SK-N-SH (cell line): Measurements from ENCODE around the gene OR4K2. TPM values are rescaled to one million over a fixed set of nuclear protein-coding genes. Genes with fewer than 3 reads are reported as not detected.

Experiments
- CTCF ChIA-PET: fragments of 300-600, 350-600 bp; formaldehyde crosslinking; extraction: SDS; loops from one replicate; lab custom pipeline; 2021; lab: Yijun Ruan, JAX
- POLR2A ChIA-PET: fragments of 350-600 bp; sonication (Branson Sonifier 250); formaldehyde crosslinking; extraction: SDS; loops from one replicate; lab custom pipeline; 2020; ENCODE audit warnings: antibody characterized with exemption, inconsistent platforms; lab: Yijun Ruan, JAX
- DNase-seq: peaks from one replicate; pipeline ENCODE4 v3.0.0; 2012
- H2AFZ ChIP-seq: fragments of 200-600 bp; sonication (generic); 2 replicates; pipeline ENCODE4 v1.8.1; 2016; ENCODE audit warnings: antibody characterized with exemption, mild to moderate bottlenecking, low read depth
- H3F3A ChIP-seq: fragments of 200-600 bp; sonication (generic); replicated peaks from 2 replicates; pipeline ENCODE3; 2016; ENCODE audit warnings: antibody characterized with exemption, mild to moderate bottlenecking; ENCODE audit not compliant: insufficient read depth
- H3K27ac ChIP-seq, 2 experiments: fragments of 200-500 bp in 1 of 2; fragments of 200-600 bp in 1 of 2; sonication (Bioruptor generic) in 1 of 2; sonication (generic), shearing (Covaris generic) in 1 of 2; 2 replicates each; pipeline versions ENCODE4 v1.5.1 to v1.6.1; 2014 to 2016; ENCODE audit warnings: low read depth in 2 of 2, inconsistent platforms in 1 of 2, low read length in 1 of 2, mild to moderate bottlenecking in 1 of 2, mixed read lengths in 1 of 2
- H3K27me3 ChIP-seq: fragments of 200-600 bp; sonication (generic), shearing (Covaris generic); 2 replicates; pipeline ENCODE4 v1.6.1; 2016; ENCODE audit warnings: mixed run types; ENCODE audit not compliant: insufficient read depth
- H3K36me3 ChIP-seq, 2 experiments: fragments of 200-500 bp in 1 of 2; fragments of 200-600 bp in 1 of 2; sonication (Bioruptor generic) in 1 of 2; sonication (generic) in 1 of 2; replicated peaks in 1 of 2; 2 replicates each; pipeline versions ENCODE3 to v1.5.1; 2014 to 2016; ENCODE audit warnings: low read length in 1 of 2, mild to moderate bottlenecking in 1 of 2; ENCODE audit not compliant: insufficient read depth in 2 of 2, control insufficient read depth in 1 of 2
- H3K4me1 ChIP-seq, 2 experiments: fragments of 200-500 bp in 1 of 2; fragments of 200-600 bp in 1 of 2; sonication (Bioruptor generic) in 1 of 2; sonication (generic), shearing (Covaris generic) in 1 of 2; 2 replicates each; pipeline versions ENCODE4 v1.5.1 to v1.6.1; 2014 to 2016; ENCODE audit warnings: low read depth in 1 of 2, low read length in 1 of 2, mixed run types in 1 of 2; ENCODE audit not compliant: insufficient read depth in 2 of 2, control insufficient read depth in 1 of 2
- H3K4me2 ChIP-seq: fragments of 200-600 bp; sonication (generic), shearing (Covaris generic); 2 replicates; pipeline ENCODE4 v1.6.1; 2017; ENCODE audit warnings: mixed run types
- H3K4me3 ChIP-seq, 2 experiments: fragments of 200-500 bp in 1 of 2; fragments of 200-600 bp in 1 of 2; sonication (Bioruptor generic) in 1 of 2; sonication (generic), shearing (Covaris generic) in 1 of 2; 2 replicates each; pipeline versions ENCODE4 v1.5.1 to v1.8.1; 2014 to 2016; ENCODE audit warnings: low read depth in 2 of 2, inconsistent platforms in 1 of 2, low read length in 1 of 2, mild to moderate bottlenecking in 1 of 2, mixed read lengths in 1 of 2, moderate library complexity in 1 of 2
- H3K79me2 ChIP-seq: fragments of 200-600 bp; sonication (generic); 2 replicates; pipeline ENCODE4 v1.8.1; 2017; ENCODE audit warnings: mild to moderate bottlenecking; ENCODE audit not compliant: insufficient read depth
- H3K9ac ChIP-seq: fragments of 200-600 bp; sonication (generic); 2 replicates; pipeline ENCODE4 v1.6.1; 2017; ENCODE audit warnings: mixed run types
- H3K9me2 ChIP-seq: fragments of 200-600 bp; sonication (generic); 2 replicates; pipeline ENCODE4 v1.6.1; 2017; ENCODE audit warnings: mixed run types
- H3K9me3 ChIP-seq: fragments of 200-600 bp; sonication (generic); 2 replicates; pipeline ENCODE4 v1.6.1; 2017; ENCODE audit warnings: mixed run types, mild to moderate bottlenecking, moderate library complexity
- H4K20me1 ChIP-seq: fragments of 200-600 bp; sonication (generic); 2 replicates; pipeline ENCODE4 v1.6.1; 2017; ENCODE audit warnings: mild to moderate bottlenecking, mixed run types; ENCODE audit not compliant: insufficient read depth
- EP300 ChIP-seq, 2 experiments: IDR thresholded peaks; 2 replicates each; pipeline versions ENCODE4 v1.4.0 to v1.6.1; 2012; ENCODE audit warnings: borderline replicate concordance in 1 of 2, low read depth in 1 of 2, low read length in 1 of 2
- FOSL2 ChIP-seq: IDR thresholded peaks from 2 replicates; pipeline ENCODE4 v1.4.0; 2012; ENCODE audit warnings: low read depth, mild to moderate bottlenecking, moderate library complexity, borderline replicate concordance
- FOXM1 ChIP-seq: IDR thresholded peaks from 2 replicates; pipeline ENCODE4 v1.4.0; 2012; ENCODE audit warnings: low read depth, mild to moderate bottlenecking
- GABPA ChIP-seq: IDR thresholded peaks from 2 replicates; pipeline ENCODE4 v1.4.0; 2012; ENCODE audit warnings: low read depth, mild to moderate bottlenecking
- MXI1 ChIP-seq: IDR thresholded peaks from 2 replicates; pipeline ENCODE4 v1.6.1; 2012; ENCODE audit warnings: mild to moderate bottlenecking, low read depth, low read length, improper control_type of control experiment
- NFIC ChIP-seq: IDR thresholded peaks from 2 replicates; pipeline ENCODE4 v1.4.0; 2012; ENCODE audit warnings: borderline replicate concordance
- NRF1 ChIP-seq: IDR thresholded peaks from 2 replicates; pipeline ENCODE4 v1.6.1; 2012; ENCODE audit warnings: low read depth, mild to moderate bottlenecking, low read length
- POLR2AphosphoS5 ChIP-seq: IDR thresholded peaks from 2 replicates; pipeline ENCODE4 v1.6.1; 2012; ENCODE audit warnings: low read depth, low read length
- RAD21 ChIP-seq: IDR thresholded peaks from 2 replicates; pipeline ENCODE4 v1.6.1; 2012; ENCODE audit warnings: mild to moderate bottlenecking, low read length
- SIN3A ChIP-seq: IDR thresholded peaks from 2 replicates; pipeline ENCODE4 v1.6.1; 2012; ENCODE audit warnings: low read depth, mild to moderate bottlenecking, low read length, moderate library complexity, borderline replicate concordance
- TAF1 ChIP-seq: IDR thresholded peaks from 2 replicates; pipeline ENCODE4 v1.6.1; 2012; ENCODE audit warnings: low read depth, mild to moderate bottlenecking, low read length, moderate library complexity, borderline replicate concordance
- TCF12 ChIP-seq: IDR thresholded peaks from 2 replicates; pipeline ENCODE4 v1.4.0; 2012
- ZBTB33 ChIP-seq: IDR thresholded peaks from 2 replicates; pipeline ENCODE4 v1.4.0; 2012; ENCODE audit warnings: low read depth, borderline replicate concordance
- WGBS: methylation state at CpG from one replicate; pipeline ENCODE4 v1.1.6; 2017; ENCODE audit warnings: low lambda C conversion rate; 5-methylcytosine and 5-hydroxymethylcytosine counted together
- polyA plus RNA-seq, 3 experiments: library from polyadenylated mRNA; depleted of rRNA; stranded (reverse); fragments of >200 nt; gene quantifications; 2 replicates each; pipeline ENCODE4 v1.2.3, GENCODE V29; 2012
- TF ChIP-seq, protein P1 (sequence below): IDR thresholded peaks from 2 replicates; pipeline ENCODE4; 2012
- TF ChIP-seq, protein P2 (sequence below): fragments of 200-600 bp; sonication (generic); IDR thresholded peaks from 2 replicates; pipeline ENCODE4 v1.6.1; 2017; ENCODE audit warnings: antibody characterized with exemption, mild to moderate bottlenecking, moderate library complexity
- TF ChIP-seq, protein P3 (sequence below): fragments of 150-350 bp; IDR thresholded peaks from 2 replicates; pipeline ENCODE4 v1.6.1; 2016; ENCODE audit warnings: mild to moderate bottlenecking, low read depth, low read length

OR4K2 gene
- polyA plus RNA-seq, 1 of the 3 experiments (the other 2 are of a cell fraction): not detected

DNA sequence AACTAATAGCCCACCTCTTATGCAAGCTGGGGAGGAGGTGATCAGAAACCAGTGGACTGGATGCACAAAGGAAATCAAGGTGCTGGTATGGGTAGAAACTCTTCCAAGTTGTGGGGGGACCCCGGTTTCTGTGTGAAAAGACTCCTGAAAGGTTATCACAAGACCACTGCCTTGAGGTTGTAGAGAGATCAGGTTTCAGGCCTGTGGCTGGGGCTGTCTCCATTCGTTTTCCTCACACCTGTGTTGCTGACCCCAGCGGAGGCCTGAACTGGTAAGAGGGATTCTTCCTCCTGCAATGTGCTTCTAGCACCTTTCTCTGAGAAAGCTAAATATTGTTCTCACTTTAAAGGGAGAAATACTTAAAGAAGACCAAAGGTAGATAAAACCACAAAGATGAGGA, 36.2 kb downstream of the OR4K2 start:
- Histone ChIP-seq H3K4me3 (no peak overlapping the region), H3K27me3 (no peaks in the 10 kb centered on the region), H3F3A (no peaks in the 10 kb centered on the region), H3K79me2 (no peaks in the 10 kb centered on the region), H3K9ac (no peak overlapping the region), H3K27ac (no peak overlapping the region), H3K36me3 (no peaks in the 10 kb centered on the region), H4K20me1 (no peaks in the 10 kb centered on the region), H3K4me2 (no peak overlapping the region), H3K9me2 (no peaks in the 10 kb centered on the region), H3K4me1 (no peaks in the 10 kb centered on the region), H2AFZ (no peak overlapping the region), H3K9me3 (no peaks in the 10 kb centered on the region)
- WGBS: 2% methylated on average over 3 of the region's 3 CpGs
- TF ChIP-seq GABPA (no peak), TCF12 (no peak), RAD21 (no peak), FOXM1 (no peak), FOSL2 (no peak)
- TF ChIP-seq, protein P1, sequence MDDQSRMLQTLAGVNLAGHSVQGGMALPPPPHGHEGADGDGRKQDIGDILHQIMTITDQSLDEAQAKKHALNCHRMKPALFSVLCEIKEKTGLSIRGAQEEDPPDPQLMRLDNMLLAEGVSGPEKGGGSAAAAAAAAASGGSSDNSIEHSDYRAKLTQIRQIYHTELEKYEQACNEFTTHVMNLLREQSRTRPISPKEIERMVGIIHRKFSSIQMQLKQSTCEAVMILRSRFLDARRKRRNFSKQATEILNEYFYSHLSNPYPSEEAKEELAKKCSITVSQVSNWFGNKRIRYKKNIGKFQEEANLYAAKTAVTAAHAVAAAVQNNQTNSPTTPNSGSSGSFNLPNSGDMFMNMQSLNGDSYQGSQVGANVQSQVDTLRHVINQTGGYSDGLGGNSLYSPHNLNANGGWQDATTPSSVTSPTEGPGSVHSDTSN: no peak
- ChIA-PET POLR2A (no interaction called here), CTCF (no interaction called here)
- DNase-seq: no peak

DNA sequence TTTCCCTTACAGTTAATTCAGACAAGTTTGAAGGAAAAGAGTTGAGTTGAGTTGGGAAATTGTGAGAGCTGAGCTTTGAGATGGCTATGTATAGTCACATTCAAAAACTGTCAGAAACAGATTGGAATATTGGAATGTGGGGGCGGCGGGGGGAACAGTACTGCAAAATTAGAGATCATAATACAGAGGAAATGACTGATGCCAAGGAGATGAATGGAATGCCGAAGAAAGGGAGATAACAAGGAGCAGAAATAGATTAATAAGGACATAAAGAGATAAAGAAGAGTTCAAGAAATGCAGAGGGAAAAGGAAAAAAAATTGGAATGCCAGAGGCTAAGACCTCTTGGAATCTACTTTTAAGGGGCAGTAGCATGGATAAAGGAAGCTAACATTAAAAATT, 42.3 kb downstream of the OR4K2 start:
- H2AFZ ChIP-seq: no peak overlapping the region
- DNase-seq: no peak
- 3% methylated on average over 3 of the region's 3 CpGs for WGBS
- H3K9me3 ChIP-seq: no peaks in the 10 kb centered on the region
- no peaks in the 10 kb centered on the region for H3K27me3 ChIP-seq
- H3K79me2 ChIP-seq: no peaks in the 10 kb centered on the region
- no peaks in the 10 kb centered on the region for H3K36me3 ChIP-seq
- H3K27ac ChIP-seq: no peak overlapping the region
- no peaks in the 10 kb centered on the region for H3K9me2 ChIP-seq
- no peaks in the 10 kb centered on the region for H3K4me1 ChIP-seq
- no peaks in the 10 kb centered on the region for H4K20me1 ChIP-seq
- CTCF ChIA-PET: no interaction called here
- no peak overlapping the region for H3K4me3 ChIP-seq
- H3F3A ChIP-seq: no peaks in the 10 kb centered on the region
- no peak for TF ChIP-seq EP300 (IDR thresholded peaks at IDR 0.05; ENCODE audit: borderline replicate concordance in 1 of 2, low read depth in 1 of 2, low read length in 1 of 2)
- no peak overlapping the region for H3K9ac ChIP-seq
- no peak overlapping the region for H3K4me2 ChIP-seq
- POLR2A ChIA-PET: no interaction called here

- CTCF ChIA-PET: no interaction called here
- Histone ChIP-seq H3K9me2 (no peaks in the 10 kb centered on the region), H2AFZ (no peak overlapping the region), H3K27ac (no peak overlapping the region), H3K36me3 (no peaks in the 10 kb centered on the region), H3K4me2 (no peak overlapping the region), H4K20me1 (no peaks in the 10 kb centered on the region), H3K9me3 (no peaks in the 10 kb centered on the region), H3K27me3 (no peaks in the 10 kb centered on the region), H3F3A (no peaks in the 10 kb centered on the region), H3K4me3 (no peak overlapping the region), H3K9ac (no peak overlapping the region), H3K79me2 (no peaks in the 10 kb centered on the region), H3K4me1 (no peaks in the 10 kb centered on the region)
- WGBS: 4% methylated on average over 1 of the region's 1 CpG
- TF ChIP-seq SIN3A (no peak), TAF1 (no peak), NRF1 (no peak), FOSL2 (no peak), NFIC (no peak), ZBTB33 (no peak), MXI1 (no peak), POLR2AphosphoS5 (no peak), GABPA (no peak)
- TF ChIP-seq, protein P2, sequence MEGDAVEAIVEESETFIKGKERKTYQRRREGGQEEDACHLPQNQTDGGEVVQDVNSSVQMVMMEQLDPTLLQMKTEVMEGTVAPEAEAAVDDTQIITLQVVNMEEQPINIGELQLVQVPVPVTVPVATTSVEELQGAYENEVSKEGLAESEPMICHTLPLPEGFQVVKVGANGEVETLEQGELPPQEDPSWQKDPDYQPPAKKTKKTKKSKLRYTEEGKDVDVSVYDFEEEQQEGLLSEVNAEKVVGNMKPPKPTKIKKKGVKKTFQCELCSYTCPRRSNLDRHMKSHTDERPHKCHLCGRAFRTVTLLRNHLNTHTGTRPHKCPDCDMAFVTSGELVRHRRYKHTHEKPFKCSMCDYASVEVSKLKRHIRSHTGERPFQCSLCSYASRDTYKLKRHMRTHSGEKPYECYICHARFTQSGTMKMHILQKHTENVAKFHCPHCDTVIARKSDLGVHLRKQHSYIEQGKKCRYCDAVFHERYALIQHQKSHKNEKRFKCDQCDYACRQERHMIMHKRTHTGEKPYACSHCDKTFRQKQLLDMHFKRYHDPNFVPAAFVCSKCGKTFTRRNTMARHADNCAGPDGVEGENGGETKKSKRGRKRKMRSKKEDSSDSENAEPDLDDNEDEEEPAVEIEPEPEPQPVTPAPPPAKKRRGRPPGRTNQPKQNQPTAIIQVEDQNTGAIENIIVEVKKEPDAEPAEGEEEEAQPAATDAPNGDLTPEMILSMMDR: no peak
- TF ChIP-seq, protein P3, sequence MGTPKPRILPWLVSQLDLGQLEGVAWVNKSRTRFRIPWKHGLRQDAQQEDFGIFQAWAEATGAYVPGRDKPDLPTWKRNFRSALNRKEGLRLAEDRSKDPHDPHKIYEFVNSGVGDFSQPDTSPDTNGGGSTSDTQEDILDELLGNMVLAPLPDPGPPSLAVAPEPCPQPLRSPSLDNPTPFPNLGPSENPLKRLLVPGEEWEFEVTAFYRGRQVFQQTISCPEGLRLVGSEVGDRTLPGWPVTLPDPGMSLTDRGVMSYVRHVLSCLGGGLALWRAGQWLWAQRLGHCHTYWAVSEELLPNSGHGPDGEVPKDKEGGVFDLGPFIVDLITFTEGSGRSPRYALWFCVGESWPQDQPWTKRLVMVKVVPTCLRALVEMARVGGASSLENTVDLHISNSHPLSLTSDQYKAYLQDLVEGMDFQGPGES: no peak
- no peak for DNase-seq
- POLR2A ChIA-PET: no interaction called here
Measured at GRCh38 chr14:19917955-19918518, 43.1 kb downstream of the OR4K2 start.
